HTERT RPE-1 (cell line): ENCODE data around the gene KCNJ6.
"Not testable (repeated sequence)": the region's sequence is repeated elsewhere in the genome, so short reads cannot be mapped to it uniquely, and the experiment has no call there.

Experiments
- in situ Hi-C: fragments of 300-500 bp; cut with MboI; formaldehyde crosslinking; loops from 4 replicates; pipeline ENCODE4 v1.14.3; 2020; ENCODE audit warnings: low sequenced_read_pairs

Gene KCNJ6

GRCh38 chr21:37582590-37582989 is 333.7 kb downstream of the KCNJ6 start:
- in situ Hi-C loops, result no loop called here

GRCh38 chr21:37580666-37581065 is 335.6 kb downstream of the KCNJ6 start:
- in situ Hi-C loops, result no loop called here

DNA sequence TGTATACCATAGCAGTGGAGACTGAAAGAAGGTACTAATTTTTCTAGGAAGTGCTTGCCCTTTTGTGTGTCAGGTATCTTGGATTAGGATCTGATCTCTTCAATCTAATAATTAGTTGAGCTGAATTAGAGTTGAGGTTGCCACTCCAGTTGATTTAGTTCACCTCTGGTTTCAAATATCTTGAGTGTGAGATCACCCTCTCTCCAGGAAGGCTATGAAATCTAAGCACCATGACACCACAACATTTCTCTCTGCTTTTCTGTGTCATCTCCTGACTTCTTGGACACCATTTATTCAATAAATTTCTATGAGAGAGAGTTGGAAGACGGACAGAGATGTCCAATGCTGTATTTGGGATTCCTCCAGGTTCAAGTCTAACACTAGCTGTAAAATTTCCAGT is 336.9 kb downstream of the KCNJ6 start:
- in situ Hi-C loops, result no loop called here

DNA sequence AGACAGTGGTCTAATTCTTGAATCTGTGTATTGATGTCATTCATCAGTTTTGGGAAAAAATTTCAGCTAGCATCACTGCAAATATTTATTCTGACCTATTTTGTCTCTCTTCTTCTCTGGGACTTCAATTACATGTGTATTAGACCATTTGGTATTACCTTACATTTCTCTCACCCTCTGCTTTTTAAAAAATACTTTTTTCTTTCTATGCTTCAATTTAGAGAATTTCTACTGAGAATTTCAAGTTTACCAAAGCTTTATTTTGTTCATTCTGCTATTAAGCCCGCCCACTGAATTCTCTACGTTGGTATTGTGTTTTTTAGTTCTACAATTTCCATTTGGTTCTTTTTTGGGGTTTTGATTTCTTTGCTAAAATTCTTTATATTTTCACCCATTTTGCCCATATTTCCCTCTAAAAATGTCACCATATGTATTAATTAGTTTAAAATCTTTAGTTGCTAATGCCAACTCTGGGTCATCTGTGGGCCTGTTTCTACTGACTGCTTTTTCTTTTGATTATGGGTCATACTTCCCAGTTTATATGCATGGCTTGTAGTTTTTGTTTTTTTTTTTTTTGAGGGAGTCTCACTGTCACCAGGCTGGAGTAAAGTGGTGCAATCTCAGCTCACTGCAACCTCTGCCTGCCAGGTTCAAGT is 337.7 kb downstream of the KCNJ6 start:
- in situ Hi-C loops, result no loop called here

DNA sequence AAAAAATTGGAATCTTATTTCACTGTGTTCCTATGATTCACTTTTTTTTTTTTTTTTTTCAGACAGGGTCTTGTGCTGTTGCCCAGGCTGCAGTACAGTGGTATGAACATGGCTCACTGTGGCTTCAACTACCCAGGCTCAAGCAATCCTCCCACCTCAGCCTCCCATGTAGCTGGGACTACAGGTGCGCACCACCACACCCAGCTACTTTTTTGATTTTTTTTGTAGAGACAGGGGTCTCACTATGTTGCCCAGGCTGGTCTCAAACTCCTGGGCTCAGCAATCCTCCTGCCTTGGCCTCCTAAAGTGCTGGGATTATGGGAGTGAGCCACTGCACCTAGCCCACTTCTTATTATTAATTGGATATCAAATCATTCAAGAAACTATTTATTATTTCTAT is 339.3 kb downstream of the KCNJ6 start:
- in situ Hi-C loops, result not testable (repeated sequence)

DNA sequence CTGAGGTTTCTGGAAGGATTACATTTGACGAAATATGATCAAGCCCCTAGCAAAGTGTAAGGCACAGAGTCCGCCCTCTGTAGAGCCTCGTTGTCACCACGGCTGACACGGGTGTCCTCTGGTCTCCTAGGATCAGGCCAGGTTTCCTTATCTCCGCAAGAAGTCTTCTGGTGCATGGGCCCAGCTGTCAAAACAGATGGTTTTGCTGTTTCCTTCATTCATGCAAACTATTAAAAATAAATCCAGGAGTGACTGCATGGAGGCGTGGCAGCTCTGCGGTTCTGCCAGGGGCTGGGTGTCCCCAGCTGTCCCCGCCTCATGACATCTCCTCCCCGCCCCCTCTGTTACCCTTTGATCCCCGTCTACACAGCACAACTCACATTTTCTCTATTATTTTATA is 340.7 kb downstream of the KCNJ6 start:
- in situ Hi-C loops, result no loop called here

DNA sequence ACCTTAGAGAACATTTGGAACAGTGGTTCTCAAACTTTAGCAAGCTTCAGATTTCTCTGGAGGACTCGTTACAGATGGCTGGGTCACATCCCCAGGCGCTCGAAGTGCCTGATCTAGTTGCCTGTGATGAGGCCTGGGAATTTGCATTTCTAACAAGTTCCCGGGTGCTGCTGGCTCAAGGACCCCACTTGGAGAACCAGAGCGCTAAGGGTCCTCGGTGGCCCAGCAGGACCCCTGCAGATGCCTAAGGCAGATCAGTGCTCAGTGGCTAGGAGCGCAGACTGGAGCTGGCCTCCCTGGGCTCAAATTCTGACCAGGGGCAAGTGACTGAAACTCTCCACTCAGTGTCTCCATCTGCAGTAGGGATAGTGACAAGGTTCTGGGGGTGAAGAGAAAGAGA is 341.5 kb downstream of the KCNJ6 start:
- in situ Hi-C loops, result no loop called here

DNA sequence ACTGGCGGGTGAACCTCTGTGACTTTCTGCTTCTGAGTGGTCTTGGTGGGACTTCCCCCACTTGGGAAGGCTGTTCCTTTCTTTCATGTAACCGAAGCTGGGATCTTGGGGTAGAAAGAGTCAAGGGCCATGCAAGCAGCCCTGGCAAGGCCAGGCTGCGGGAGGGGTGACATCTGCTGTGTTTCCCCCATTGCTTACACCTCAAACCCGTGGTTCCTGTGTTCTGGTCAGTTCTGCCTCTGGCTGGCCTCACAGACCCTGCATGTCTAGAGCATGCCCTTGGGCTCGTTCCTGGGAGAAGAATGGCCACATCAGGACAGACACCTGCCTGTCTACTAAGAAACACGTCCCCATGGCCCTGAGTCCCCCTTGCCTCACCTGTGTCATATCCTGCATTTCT is 341.9 kb downstream of the KCNJ6 start:
- in situ Hi-C loops, result no loop called here

GRCh38 chr21:37571442-37571841 is 344.8 kb downstream of the KCNJ6 start:
- in situ Hi-C loops, result no loop called here

- in situ Hi-C loops, result no loop called here
These were observed 347.3 kb downstream of the KCNJ6 start for GRCh38 chr21:37568916-37569315.

DNA sequence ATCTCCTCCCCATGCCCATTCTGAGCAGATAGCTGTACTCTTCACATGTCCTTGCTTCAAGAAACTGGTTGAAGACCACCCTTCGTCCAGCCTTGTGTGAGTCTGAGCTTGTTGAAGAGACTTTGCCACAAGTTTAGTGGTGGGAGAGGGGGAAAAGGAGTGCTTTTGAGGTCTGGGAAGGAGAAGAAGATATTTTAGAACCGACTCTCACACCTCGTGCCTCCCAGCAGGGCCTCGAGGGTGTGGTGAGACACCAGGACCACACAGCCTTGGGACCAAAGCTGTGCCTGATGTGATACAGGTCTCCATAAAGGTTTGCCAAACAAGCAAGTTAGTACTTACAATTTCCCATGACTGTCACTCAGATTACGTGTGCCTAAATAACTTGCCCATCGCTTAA is 347.8 kb downstream of the KCNJ6 start:
- in situ Hi-C loops, result no loop called here

GRCh38 chr21:37566790-37567615 is 349.3 kb downstream of the KCNJ6 start:
- in situ Hi-C loops, result no loop called here

DNA sequence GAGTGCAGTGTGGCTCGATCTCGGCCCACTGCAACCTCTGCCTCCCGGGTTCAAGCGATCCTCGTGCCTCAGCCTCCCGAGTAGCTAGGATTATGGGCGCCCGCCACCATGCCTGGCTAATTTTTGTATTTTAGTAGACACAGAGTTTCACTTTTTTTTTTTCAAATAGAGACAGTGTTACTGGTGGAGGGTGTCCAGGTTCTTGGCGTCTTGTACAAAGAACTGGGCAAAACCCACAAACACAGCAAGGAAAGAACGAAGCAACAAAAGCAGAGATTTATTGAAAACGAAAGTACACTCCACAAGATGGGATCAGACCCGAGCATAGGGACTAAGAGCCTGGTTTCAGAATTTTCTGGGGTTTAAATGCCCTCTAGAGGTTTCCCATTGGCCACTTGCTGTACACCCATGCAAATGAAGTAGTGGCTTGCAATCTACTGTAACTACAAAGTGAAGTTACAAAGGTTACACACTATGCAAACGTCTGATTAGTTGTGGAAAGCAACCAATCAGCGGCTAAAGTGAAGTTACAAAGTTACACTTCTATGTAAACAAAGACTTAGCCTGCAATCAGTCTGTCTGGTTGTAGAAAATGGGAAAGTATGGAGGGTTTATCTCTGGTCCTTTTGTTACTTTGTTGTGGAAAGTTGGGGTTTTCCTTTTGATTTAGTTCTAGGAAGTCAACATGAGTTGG is 350.6 kb downstream of the KCNJ6 start:
- in situ Hi-C loops, result no loop called here

GRCh38 chr21:37564924-37565529 is 351.2 kb downstream of the KCNJ6 start:
- in situ Hi-C loops, result no loop called here

GRCh38 chr21:37564341-37564923 is 351.8 kb downstream of the KCNJ6 start:
- in situ Hi-C loops, result no loop called here

- in situ Hi-C loops, result no loop called here
These were observed 352.5 kb downstream of the KCNJ6 start for GRCh38 chr21:37563641-37564340.

- in situ Hi-C loops, result no loop called here
These were observed 353.2 kb downstream of the KCNJ6 start for GRCh38 chr21:37562920-37563640.

- in situ Hi-C loops, result no loop called here
These were observed 354.0 kb downstream of the KCNJ6 start for GRCh38 chr21:37561941-37562919.

DNA sequence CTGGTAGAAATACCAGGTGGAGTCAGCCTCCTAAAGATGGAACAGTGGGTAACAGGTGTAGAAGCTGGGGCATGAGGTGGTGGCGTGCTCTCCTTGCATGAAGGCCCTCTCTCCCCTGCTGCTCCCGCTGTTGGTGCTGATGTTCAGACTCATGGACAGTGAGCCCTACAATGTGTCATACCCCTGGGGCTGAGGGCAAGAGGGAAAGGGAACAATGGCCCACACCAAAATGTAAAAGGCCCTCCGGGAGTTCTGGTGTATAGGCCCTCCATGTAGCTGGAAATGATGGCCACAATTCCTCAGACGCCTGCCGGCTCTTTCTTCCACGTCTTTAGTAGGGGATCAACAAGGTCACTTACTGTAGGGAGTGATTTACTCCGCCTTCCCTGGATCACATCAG is 354.8 kb downstream of the KCNJ6 start:
- in situ Hi-C loops, result no loop called here
